GM21825 (cell line): ENCODE results near the gene KIF4A.

ENCODE experiments used
- ATAC-seq: cut with Tn5 transposase; IDR thresholded peaks from one replicate; pipeline ENCODE4 v1.9.1; 2021; ENCODE audit warnings: mild to moderate bottlenecking, moderate library complexity; ENCODE audit not compliant: unreplicated experiment

The KIF4A gene

GRCh38 chrX:70436343-70436742, 146.4 kb downstream of the KIF4A start:
- ATAC-seq, result no peak

- ATAC-seq, result no peak
Measured at GRCh38 chrX:70437011-70437410, 147.1 kb downstream of the KIF4A start.

GRCh38 chrX:70437921-70438665, 148.2 kb downstream of the KIF4A start:
- no peak for ATAC-seq

GRCh38 chrX:70439016-70439415, 149.1 kb downstream of the KIF4A start:
- ATAC-seq, result no peak

GRCh38 chrX:70442224-70442623, 152.3 kb downstream of the KIF4A start:
- no peak for ATAC-seq

GRCh38 chrX:70444326-70444945, 154.5 kb downstream of the KIF4A start, which contains the start of gene DLG3:
DLG3 (plus strand) TSS chrX:70444835; CDS start chrX:70445202, 367 bp downstream.
- ATAC-seq, result no peak

DNA sequence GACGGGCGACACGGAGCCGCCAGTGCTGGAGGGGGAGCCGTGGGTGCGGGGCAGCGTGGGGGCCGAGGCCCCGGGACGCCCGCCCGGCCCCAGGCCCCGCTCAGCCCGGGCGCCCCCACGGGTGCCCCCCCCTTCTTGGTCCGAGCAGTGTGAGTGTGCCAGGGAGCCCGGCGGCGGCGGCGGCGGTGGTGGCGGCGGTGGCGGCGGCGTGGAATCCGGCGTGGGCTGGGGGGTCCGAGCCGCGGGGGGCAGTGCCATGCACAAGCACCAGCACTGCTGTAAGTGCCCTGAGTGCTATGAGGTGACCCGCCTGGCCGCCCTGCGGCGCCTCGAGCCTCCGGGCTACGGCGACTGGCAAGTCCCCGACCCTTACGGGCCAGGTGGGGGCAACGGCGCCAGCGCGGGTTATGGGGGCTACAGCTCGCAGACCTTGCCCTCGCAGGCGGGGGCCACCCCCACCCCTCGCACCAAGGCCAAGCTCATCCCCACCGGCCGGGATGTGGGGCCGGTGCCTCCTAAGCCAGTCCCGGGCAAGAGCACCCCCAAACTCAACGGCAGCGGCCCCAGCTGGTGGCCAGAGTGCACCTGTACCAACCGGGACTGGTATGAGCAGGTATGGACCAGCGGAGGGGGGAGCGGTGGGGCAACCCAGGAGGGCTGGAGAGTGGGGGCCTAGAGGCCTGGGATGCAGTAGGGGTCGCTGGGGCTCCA, 155.2 kb downstream of the KIF4A start:
- ATAC-seq, result no peak

- ATAC-seq, result no peak
Measured at GRCh38 chrX:70445951-70446350, 156.0 kb downstream of the KIF4A start.

DNA sequence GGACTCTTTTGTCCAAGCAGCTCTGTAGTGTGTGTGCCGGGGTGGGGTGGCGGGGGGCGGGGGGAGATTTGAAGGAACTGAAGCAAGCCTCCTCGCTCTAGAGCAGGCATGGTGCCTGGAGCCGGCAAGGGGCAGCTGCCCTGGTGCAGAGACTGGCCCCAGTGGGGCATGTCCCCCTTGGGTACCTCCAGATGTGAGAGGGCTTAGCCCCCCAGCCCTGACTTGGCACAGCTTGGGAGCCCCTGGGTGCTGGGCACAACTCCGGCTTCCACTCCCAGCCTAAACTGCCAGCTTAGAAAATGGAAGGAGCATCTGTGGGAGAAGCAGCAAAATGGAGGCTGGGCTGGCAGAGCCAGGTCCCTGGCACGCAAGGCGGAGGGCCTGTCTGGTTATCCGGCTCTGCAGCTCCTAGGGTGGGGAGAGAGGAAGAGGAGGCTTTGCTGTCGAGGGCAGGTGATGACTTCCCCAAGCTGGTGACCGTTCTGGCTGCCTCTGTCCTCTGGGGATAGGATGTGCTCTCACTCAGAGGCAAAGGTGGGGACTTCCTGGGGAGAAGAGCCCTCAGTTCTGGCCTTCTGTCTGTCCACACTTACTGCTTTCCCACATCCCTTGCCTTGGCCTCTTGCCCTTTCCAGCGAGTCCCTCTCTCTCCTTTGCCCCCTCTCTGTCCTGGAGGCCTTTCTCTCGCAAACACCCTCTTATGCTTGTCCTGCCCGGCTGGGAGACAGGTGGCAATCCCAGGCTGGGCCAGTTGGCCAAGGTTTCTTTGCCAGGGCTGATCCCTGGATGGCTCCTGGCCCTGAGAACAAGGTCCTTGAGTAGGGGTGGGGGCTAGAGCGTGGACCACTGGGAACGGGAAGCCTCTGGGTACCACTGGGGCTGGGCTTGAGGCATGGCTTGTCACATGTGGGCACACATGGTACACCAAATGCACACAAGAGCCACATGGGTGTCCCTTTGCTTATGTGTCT, 156.8 kb downstream of the KIF4A start:
- ATAC-seq, result no peak

DNA sequence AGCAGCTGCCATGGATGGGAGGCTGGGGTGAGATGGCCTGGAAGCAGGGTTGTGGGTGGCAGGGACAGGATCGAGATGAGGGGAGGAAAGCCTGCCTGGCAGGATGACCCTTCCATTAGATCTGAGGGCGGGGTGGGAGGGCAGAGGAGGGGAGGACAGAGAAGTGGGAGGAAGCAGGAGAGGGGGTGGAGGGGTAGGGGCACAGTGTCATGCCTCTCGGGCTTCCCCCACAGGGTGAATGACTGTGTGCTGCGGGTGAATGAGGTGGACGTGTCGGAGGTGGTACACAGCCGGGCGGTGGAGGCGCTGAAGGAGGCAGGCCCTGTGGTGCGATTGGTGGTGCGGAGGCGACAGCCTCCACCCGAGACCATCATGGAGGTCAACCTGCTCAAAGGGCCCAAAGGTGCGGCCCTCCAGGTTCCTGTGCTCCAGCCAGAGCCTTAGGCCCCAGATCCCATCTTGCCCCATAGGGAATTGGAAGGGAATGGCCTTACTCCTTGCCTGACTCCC, 159.6 kb downstream of the KIF4A start:
- ATAC-seq, result no peak

GRCh38 chrX:70452143-70452733, 162.3 kb downstream of the KIF4A start:
- ATAC-seq, result peak; percentile 39

GRCh38 chrX:70453024-70453618, 163.2 kb downstream of the KIF4A start:
- ATAC-seq, result no peak

DNA sequence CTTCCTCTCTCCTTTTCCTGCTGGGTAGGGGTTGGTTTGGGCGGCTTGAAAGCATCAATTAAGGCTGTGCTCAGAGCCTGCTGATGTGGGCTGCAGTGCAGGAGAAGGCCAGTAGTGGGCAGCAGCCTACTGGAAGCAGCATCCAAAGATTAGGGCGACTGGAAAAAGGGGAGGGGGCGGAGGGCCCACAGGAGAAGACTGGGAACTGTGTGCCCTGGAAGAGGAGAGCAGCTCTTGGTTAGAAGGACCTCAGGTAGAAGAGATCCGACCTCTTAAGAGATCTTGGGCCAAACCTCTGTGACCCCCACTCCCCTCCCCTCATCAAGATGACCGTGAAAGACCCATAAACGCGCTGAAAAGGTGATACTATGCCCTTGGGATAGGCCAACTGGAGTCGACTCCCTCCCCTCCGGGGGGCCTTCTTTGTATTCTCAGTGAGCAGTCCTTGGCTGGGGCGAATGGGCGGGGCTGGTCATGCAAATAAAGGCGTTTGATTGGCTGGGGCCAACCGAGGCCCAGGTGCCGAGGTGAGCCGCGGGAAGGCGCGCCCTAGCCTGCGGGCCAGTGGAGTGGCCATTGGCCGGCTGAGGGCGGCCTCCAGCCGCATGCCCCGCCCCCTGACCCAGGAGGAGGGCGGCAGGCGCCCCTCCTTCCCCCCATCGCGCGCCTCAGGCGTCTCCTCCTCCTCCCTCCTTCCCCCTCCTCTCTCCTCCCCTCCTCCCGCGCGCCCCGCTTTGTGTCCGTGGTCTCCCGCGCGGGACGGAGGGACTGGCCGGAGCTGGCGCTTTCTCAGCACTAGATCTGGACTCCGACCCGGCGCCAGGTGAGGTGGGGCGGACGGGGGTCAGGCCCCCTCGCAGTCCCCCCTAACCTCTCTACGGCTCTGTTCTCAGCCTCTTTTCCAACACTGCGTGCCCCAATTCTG, 164.8 kb downstream of the KIF4A start:
- ATAC-seq, result peak; percentile 43

DNA sequence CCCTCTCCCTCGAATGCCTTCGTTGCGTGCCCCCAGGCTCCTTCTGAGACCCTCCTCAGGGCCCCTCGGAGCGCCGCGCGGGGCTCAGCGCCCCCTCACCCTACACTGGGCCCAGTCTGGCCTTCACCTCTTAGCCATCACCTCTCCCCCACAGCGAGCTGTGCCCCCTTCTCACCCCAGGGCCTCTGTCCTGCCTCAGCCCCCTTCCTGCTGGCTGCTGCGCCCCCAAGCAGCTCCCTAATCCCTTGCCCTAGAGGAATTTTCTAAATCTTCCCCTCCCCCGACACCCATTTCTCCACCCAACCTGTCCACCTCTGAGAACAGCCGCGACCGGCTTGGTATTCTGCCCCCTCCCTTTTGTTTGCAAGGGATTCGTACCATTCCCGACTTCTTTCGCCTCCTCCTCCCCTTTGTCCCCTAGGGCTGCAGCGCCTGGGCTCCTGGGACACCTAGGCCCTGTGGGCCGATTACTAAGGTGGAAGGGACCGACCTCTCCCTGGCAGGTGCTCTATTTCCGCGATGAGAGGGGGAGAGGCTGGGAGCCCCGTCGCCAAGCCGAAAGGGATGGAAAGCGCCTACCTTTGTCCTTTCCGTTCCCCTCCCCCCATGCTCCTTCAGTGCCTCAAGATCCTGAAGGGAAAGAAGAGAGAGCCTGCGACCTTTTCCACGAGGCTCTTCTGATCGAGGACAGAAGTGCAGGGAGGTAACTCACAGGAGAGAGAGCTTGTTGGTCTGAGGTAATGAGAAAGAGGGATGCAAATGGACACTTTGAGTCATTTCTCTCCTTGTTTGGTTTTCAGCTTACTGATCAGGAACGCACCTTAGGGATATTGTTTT, 165.7 kb downstream of the KIF4A start:
- ATAC-seq, result no peak

DNA sequence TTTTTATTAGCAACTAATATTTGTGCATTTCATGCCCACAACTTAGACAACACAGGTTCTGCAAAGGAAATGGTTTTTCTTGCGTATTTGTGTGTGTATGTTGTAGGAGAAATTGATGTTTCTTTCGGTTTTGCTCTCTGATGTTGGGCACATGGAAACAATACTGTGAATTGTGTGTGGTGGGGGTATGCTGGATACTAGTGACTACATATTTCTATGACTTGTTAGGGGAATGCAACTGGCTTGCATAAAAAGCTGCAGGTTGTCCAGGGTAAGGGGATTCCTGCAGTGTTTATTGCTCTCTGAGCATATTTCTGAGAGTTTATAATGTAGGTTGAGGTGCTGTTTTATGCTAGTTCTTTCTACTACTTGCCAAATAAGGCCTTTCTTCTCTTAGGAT, 166.4 kb downstream of the KIF4A start:
- ATAC-seq, result no peak

GRCh38 chrX:70461026-70461425, 171.1 kb downstream of the KIF4A start:
- ATAC-seq, result no peak

DNA sequence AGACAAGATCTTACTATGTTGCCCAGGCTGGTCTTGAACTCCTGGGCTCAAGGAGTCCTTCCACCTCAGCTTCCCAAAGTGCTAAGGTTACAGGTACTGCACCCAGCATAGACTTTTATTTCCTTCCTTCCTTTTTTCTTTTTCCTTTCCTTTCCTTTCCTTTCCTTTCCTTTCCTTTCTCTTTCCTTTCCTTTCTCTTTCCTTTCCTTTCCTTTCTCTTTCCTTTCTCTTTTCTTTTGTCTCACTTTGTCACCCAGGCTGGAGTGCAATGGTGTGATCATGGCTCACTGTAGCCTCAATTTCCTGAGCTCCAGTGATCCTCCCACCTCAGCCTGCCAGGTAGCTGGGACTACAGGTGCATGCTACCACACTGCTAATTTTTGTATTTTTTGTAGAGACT, 174.1 kb downstream of the KIF4A start:
- no peak for ATAC-seq

DNA sequence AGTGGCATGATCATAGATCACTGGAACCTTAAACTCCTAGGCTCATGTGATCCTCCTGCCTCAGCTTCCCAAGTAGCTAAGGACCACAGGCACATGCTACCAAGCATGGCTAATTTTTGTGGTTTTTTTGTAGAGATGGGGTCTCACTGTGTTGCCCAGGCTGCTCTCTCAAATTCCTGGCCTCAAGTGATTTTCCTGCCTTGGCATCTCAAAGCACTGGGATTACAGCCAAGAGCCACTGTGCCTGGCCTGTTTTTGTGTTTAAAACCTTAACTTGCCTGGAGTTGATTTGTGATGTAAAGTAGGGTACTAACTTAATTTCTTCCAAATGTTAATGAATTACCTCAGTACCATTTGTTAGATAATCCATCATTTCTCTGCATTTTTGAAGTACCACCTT, 177.1 kb downstream of the KIF4A start:
- ATAC-seq, result no peak
